GM23338 (cell line): ENCODE results near the gene LSM5. TPM values are rescaled to one million over a fixed set of nuclear protein-coding genes. Genes with fewer than 3 reads are reported as not detected.
A peak's percentile ranks its signal among the peaks of the same experiment; 100 is the strongest.

Source experiments
- ATAC-seq: fragments of 200-7000 bp; cut with Tn5 transposase; 3 replicates; pipeline ENCODE4 v1.9.1; 2020
- DNase-seq: peaks from one replicate; pipeline ENCODE4 v3.0.0-alpha.2; 2015; ENCODE audit warnings: low spot score
- H2AFZ ChIP-seq: fragments of 200-600 bp; sonication (generic); 2 replicates; pipeline ENCODE4 v1.8.0; 2016; ENCODE audit warnings: antibody characterized with exemption, mild to moderate bottlenecking, moderate library complexity
- H3F3A ChIP-seq: fragments of 200-600 bp; sonication (generic); replicated peaks from 2 replicates; pipeline ENCODE4 v1.8.0; 2017; ENCODE audit warnings: antibody characterized with exemption, mixed run types, low read depth
- H3K27ac ChIP-seq: fragments of 200-600 bp; sonication (generic); 2 replicates; pipeline ENCODE4 v1.6.1; 2016; ENCODE audit warnings: low read depth
- H3K27me3 ChIP-seq: fragments of 200-600 bp; sonication (generic); 2 replicates; pipeline ENCODE4 v1.8.0; 2016; ENCODE audit warnings: mild to moderate bottlenecking, mixed run types, moderate library complexity; ENCODE audit not compliant: insufficient read depth
- H3K36me3 ChIP-seq: fragments of 200-600 bp; sonication (generic); 2 replicates; pipeline ENCODE4 v1.8.0; 2016; ENCODE audit warnings: mild to moderate bottlenecking; ENCODE audit not compliant: insufficient read depth
- H3K4me1 ChIP-seq: fragments of 200-600 bp; sonication (generic); 2 replicates; pipeline ENCODE4 v1.8.0; 2016; ENCODE audit warnings: mild to moderate bottlenecking, moderate library complexity; ENCODE audit not compliant: insufficient read depth
- H3K4me2 ChIP-seq: fragments of 200-600 bp; sonication (generic); 2 replicates; pipeline ENCODE4 v1.7.1; 2017; ENCODE audit warnings: mixed run types
- H3K4me3 ChIP-seq: fragments of 200-600 bp; sonication (generic); 2 replicates; pipeline ENCODE4 v1.6.1; 2016; ENCODE audit warnings: mixed run types
- H3K79me2 ChIP-seq: fragments of 200-600 bp; sonication (generic); replicated peaks from 2 replicates; pipeline ENCODE4 v1.8.0; 2017; ENCODE audit warnings: mild to moderate bottlenecking; ENCODE audit not compliant: insufficient read depth
- H3K9me2 ChIP-seq: fragments of 200-600 bp; sonication (generic); 2 replicates; pipeline ENCODE4 v1.8.0; 2017; ENCODE audit not compliant: insufficient read depth
- H4K20me1 ChIP-seq: fragments of 200-600 bp; sonication (generic); replicated peaks from 2 replicates; pipeline ENCODE4 v1.8.0; 2017; ENCODE audit warnings: mild to moderate bottlenecking; ENCODE audit not compliant: insufficient read depth
- H3K27ac Mint-ChIP-seq: 2 replicates; pipeline ENCODE4 v1.8.0; 2020; ENCODE audit warnings: inconsistent platforms, mild to moderate bottlenecking, moderate library complexity, mixed read lengths
- H3K27me3 Mint-ChIP-seq: 3 replicates; pipeline ENCODE4 v1.8.0; 2022; ENCODE audit warnings: low read depth, mild to moderate bottlenecking, moderate library complexity, mixed read lengths, inconsistent platforms; ENCODE audit not compliant: insufficient read depth, poor library complexity
- H3K36me3 Mint-ChIP-seq: 3 replicates; pipeline ENCODE4 v1.8.0; 2021; ENCODE audit warnings: low read depth, mild to moderate bottlenecking, inconsistent platforms, moderate library complexity, mixed read lengths
- H3K4me1 Mint-ChIP-seq: 3 replicates; pipeline ENCODE4 v1.8.0; 2020; ENCODE audit warnings: mild to moderate bottlenecking, inconsistent platforms, mixed read lengths
- H3K4me3 Mint-ChIP-seq: 3 replicates; pipeline ENCODE4 v1.8.0; 2021; ENCODE audit warnings: moderate library complexity, mild to moderate bottlenecking, inconsistent platforms, mixed read lengths
- H3K9me3 Mint-ChIP-seq: 3 replicates; pipeline ENCODE4 v1.8.0; 2020; ENCODE audit warnings: moderate library complexity, mild to moderate bottlenecking, inconsistent platforms, mixed read lengths
- CREB1 ChIP-seq: fragments of 250-450 bp; sonication (Bioruptor Pico); IDR thresholded peaks from 2 replicates; pipeline ENCODE4 v1.5.0; 2020; ENCODE audit warnings: low read depth, mild to moderate bottlenecking, moderate library complexity
- EZH2 ChIP-seq: fragments of 200-600 bp; sonication (generic); IDR thresholded peaks from one replicate; pipeline ENCODE4 v1.8.0; 2017; ENCODE audit warnings: antibody characterized with exemption, mild to moderate bottlenecking, low read depth; ENCODE audit not compliant: unreplicated experiment
- EZH2phosphoT487 ChIP-seq: fragments of 200-600 bp; sonication (generic); IDR thresholded peaks from one replicate; pipeline ENCODE4 v1.8.1; 2018; ENCODE audit warnings: antibody characterized with exemption; ENCODE audit not compliant: unreplicated experiment
- JUNB ChIP-seq: IDR thresholded peaks from one replicate; pipeline ENCODE4 v1.6.1; 2016; ENCODE audit warnings: antibody characterized with exemption; ENCODE audit not compliant: unreplicated experiment
- NANOG ChIP-seq: IDR thresholded peaks from 2 replicates; pipeline ENCODE4 v1.6.1; 2016; ENCODE audit warnings: antibody characterized with exemption, borderline replicate concordance
- POLR2AphosphoS5 ChIP-seq: IDR thresholded peaks from 2 replicates; pipeline ENCODE4 v1.6.1; 2016; ENCODE audit warnings: antibody characterized with exemption, low read depth
- STAT1 ChIP-seq: IDR thresholded peaks from one replicate; pipeline ENCODE4 v1.6.1; 2016; ENCODE audit warnings: antibody characterized with exemption; ENCODE audit not compliant: unreplicated experiment
- ZNF331 ChIP-seq: fragments of 250-450 bp; sonication (Bioruptor Pico); IDR thresholded peaks from 2 replicates; pipeline ENCODE4 v1.5.0; 2020; ENCODE audit warnings: low read depth, mild to moderate bottlenecking, moderate library complexity
- ZNF462 ChIP-seq: fragments of 250-450 bp; sonication (Bioruptor Pico); IDR thresholded peaks from 2 replicates; pipeline ENCODE4 v1.5.0; 2020; ENCODE audit warnings: mild to moderate bottlenecking, moderate library complexity
- polyA plus RNA-seq: library from polyadenylated mRNA; unstranded; fragments of >200 nt; fragmentation: Nextera tagmentation; extraction: Ambion mirVana; gene quantifications from 2 replicates; pipeline ENCODE4 v1.2.1, GENCODE V29; 2016
- total RNA-seq: library from RNA; depleted of rRNA; stranded (reverse); fragments of >200 nt; shearing (Covaris generic); gene quantifications from 2 replicates; pipeline ENCODE4 v1.2.3, GENCODE V29; 2014
- TF ChIP-seq, protein P1 (sequence below): IDR thresholded peaks from one replicate; pipeline ENCODE4 v1.6.1; 2018; ENCODE audit warnings: antibody characterized with exemption; ENCODE audit not compliant: unreplicated experiment
- TF ChIP-seq, protein P2 (sequence below), 2 experiments: fragments of 200-600 bp in 1 of 2; sonication (generic) in 1 of 2; conservative IDR thresholded peaks; 2 replicates each; pipeline versions ENCODE4 v1.5.1 to v1.6.1; 2016 to 2017; ENCODE audit warnings: antibody characterized with exemption in 2 of 2, low read depth in 2 of 2, mild to moderate bottlenecking in 2 of 2, moderate library complexity in 1 of 2

The LSM5 gene
- total and polyA plus RNA-seq, 2 experiments from 2014 or later, result 56.6 to 469 TPM

DNA sequence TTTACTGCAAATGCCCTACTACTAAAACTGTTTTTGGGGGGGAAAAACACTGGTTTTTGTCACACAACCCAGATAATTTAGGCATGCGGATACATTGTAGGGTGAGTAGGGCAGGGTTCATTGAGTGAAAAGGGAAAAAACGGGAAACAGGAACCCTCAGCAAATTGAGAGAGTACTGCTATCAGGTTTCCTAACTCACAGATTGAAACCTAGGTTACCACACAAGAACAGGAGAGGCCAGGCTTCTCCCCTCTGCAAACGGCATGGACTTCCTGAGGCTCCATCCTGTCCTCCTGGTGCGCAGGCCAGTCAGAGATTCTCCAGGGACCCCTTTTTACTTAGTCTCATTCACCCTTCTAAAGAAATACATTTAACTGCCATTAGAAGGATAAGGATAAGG lies 35.7 kb upstream of the LSM5 start:
- peak overlapping the region; percentile 57; the same call in 1 of the 2 replicates for H3K27ac Mint-ChIP-seq
- peaks cover 88% of the 10 kb centered on the region for H3K79me2 ChIP-seq
- no peaks in the 10 kb centered on the region for H3K9me2 ChIP-seq
- H3K27ac ChIP-seq, result peak overlapping the region; percentile 78; the same call in 1 of the 2 replicates
- peaks cover 23% of the 10 kb centered on the region for H3K9me3 Mint-ChIP-seq
- no peak overlapping the region for H3K4me3 Mint-ChIP-seq
- peak overlapping the region; percentile 56 for H3K4me2 ChIP-seq
- peaks cover 15% of the 10 kb centered on the region for H4K20me1 ChIP-seq
- TF ChIP-seq STAT1 (no peak), JUNB (no peak), POLR2AphosphoS5 (no peak), CREB1 (CRISPR knock-in tag) (no peak), ZNF331 (CRISPR knock-in tag) (no peak), EZH2 (no peak), ZNF462 (no peak), NANOG (no peak), EZH2phosphoT487 (no peak)
- TF ChIP-seq, protein P1, sequence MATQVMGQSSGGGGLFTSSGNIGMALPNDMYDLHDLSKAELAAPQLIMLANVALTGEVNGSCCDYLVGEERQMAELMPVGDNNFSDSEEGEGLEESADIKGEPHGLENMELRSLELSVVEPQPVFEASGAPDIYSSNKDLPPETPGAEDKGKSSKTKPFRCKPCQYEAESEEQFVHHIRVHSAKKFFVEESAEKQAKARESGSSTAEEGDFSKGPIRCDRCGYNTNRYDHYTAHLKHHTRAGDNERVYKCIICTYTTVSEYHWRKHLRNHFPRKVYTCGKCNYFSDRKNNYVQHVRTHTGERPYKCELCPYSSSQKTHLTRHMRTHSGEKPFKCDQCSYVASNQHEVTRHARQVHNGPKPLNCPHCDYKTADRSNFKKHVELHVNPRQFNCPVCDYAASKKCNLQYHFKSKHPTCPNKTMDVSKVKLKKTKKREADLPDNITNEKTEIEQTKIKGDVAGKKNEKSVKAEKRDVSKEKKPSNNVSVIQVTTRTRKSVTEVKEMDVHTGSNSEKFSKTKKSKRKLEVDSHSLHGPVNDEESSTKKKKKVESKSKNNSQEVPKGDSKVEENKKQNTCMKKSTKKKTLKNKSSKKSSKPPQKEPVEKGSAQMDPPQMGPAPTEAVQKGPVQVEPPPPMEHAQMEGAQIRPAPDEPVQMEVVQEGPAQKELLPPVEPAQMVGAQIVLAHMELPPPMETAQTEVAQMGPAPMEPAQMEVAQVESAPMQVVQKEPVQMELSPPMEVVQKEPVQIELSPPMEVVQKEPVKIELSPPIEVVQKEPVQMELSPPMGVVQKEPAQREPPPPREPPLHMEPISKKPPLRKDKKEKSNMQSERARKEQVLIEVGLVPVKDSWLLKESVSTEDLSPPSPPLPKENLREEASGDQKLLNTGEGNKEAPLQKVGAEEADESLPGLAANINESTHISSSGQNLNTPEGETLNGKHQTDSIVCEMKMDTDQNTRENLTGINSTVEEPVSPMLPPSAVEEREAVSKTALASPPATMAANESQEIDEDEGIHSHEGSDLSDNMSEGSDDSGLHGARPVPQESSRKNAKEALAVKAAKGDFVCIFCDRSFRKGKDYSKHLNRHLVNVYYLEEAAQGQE, result no peak
- TF ChIP-seq, protein P2, sequence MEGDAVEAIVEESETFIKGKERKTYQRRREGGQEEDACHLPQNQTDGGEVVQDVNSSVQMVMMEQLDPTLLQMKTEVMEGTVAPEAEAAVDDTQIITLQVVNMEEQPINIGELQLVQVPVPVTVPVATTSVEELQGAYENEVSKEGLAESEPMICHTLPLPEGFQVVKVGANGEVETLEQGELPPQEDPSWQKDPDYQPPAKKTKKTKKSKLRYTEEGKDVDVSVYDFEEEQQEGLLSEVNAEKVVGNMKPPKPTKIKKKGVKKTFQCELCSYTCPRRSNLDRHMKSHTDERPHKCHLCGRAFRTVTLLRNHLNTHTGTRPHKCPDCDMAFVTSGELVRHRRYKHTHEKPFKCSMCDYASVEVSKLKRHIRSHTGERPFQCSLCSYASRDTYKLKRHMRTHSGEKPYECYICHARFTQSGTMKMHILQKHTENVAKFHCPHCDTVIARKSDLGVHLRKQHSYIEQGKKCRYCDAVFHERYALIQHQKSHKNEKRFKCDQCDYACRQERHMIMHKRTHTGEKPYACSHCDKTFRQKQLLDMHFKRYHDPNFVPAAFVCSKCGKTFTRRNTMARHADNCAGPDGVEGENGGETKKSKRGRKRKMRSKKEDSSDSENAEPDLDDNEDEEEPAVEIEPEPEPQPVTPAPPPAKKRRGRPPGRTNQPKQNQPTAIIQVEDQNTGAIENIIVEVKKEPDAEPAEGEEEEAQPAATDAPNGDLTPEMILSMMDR (conservative IDR thresholded peaks at IDR 0.05; ENCODE audit: low read depth in 2 of 2), result no peak
- no peak overlapping the region for H2AFZ ChIP-seq
- peaks cover 38% of the 10 kb centered on the region for H3K36me3 Mint-ChIP-seq
- DNase-seq (no peak), ATAC-seq (peak; percentile 48)
- peaks cover 44% of the 10 kb centered on the region for H3K4me1 Mint-ChIP-seq
- peaks cover 15% of the 10 kb centered on the region for H3K27me3 Mint-ChIP-seq
- H3F3A ChIP-seq, result no peaks in the 10 kb centered on the region
- no peaks in the 10 kb centered on the region for H3K27me3 ChIP-seq
- no peak overlapping the region for H3K4me3 ChIP-seq
- peaks cover 46% of the 10 kb centered on the region for H3K4me1 ChIP-seq
- peaks cover 5% of the 10 kb centered on the region; the same call in 1 of the 2 replicates for H3K36me3 ChIP-seq
